Endothelial cell of umbilical vein (primary cell): ENCODE data around the gene TFAP2D. TPM values are rescaled to one million over a fixed set of nuclear protein-coding genes. Genes with fewer than 3 reads are reported as not detected.

Experiments used
- BruUV-seq: library from RNA; stranded (reverse); fragments of 400-500 nt; replicated peaks from 2 replicates; lab custom pipeline; 2021; lab: Mats Ljungman, UMichigan
- CTCF ChIA-PET: fragments of 300-600, 350-600 bp; sonication (Branson Sonifier 250); formaldehyde crosslinking; loops from one replicate; lab custom pipeline; 2021; ENCODE audit warnings: antibody characterized with exemption, inconsistent platforms; lab: Charles Lee
- POLR2A ChIA-PET: fragments of 300-600, 350-600 bp; sonication (Branson Sonifier 250); formaldehyde crosslinking; loops from one replicate; lab custom pipeline; 2021; ENCODE audit warnings: antibody characterized with exemption, inconsistent platforms; lab: Charles Lee
- DNase-seq: peaks from one replicate; pipeline ENCODE4 v3.0.0-alpha.2; 2011; ENCODE audit warnings: low read depth, low spot score
- FAIRE-seq: peaks from 2 replicates; lab custom pipeline; 2011; peaks lifted over from hg19 to GRCh38; lab: Jason Lieb, UNC
- H2AFZ ChIP-seq: 2 replicates; pipeline ENCODE4 v1.6.0; 2012; ENCODE audit warnings: low read depth, low read length, control low read depth, inconsistent platforms
- H3K27ac ChIP-seq: 2 replicates; pipeline ENCODE4 v1.5.1; 2011; ENCODE audit warnings: low read depth, mild to moderate bottlenecking, control low read depth, low read length, moderate library complexity; ENCODE audit not compliant: insufficient read depth
- H3K27me3 ChIP-seq, 2 experiments: 2 replicates each; pipeline versions ENCODE4 v1.6.0 to v1.6.1; 2011; ENCODE audit warnings: low read length in 2 of 2, mixed read lengths in 1 of 2; ENCODE audit not compliant: control insufficient read depth in 2 of 2, insufficient read depth in 2 of 2
- H3K36me3 ChIP-seq, 2 experiments: 2 replicates in 1 of 2; 3 replicates in 1 of 2; pipeline ENCODE4 v1.5.1; 2011; ENCODE audit warnings: low read length in 2 of 2, mild to moderate bottlenecking in 1 of 2, moderate library complexity in 1 of 2; ENCODE audit not compliant: control insufficient read depth in 2 of 2, insufficient read depth in 2 of 2; ENCODE audit errors: extremely low read depth in 1 of 2
- H3K4me1 ChIP-seq: 3 replicates; pipeline ENCODE4 v1.5.1; 2011; ENCODE audit warnings: mild to moderate bottlenecking, low read length; ENCODE audit not compliant: control insufficient read depth, insufficient read depth; ENCODE audit errors: extremely low read depth
- H3K4me2 ChIP-seq: 2 replicates; pipeline ENCODE4 v1.6.1; 2011; ENCODE audit warnings: low read length, control low read depth, mixed read lengths; ENCODE audit not compliant: insufficient read depth
- H3K4me3 ChIP-seq, 3 experiments: fragments of 200-600 bp in 1 of 3; sonication (generic), shearing (Covaris generic) in 1 of 3; replicated peaks in 1 of 3; 2 replicates each; pipeline ENCODE4 v1.5.1; 2011 to 2016; ENCODE audit warnings: control low read depth in 3 of 3, low read length in 3 of 3, mild to moderate bottlenecking in 2 of 3, inconsistent platforms in 1 of 3, low read depth in 1 of 3, moderate library complexity in 1 of 3; ENCODE audit not compliant: insufficient read depth in 1 of 3
- H3K79me2 ChIP-seq: 2 replicates; pipeline ENCODE4 v1.6.0; 2012; ENCODE audit warnings: low read length, inconsistent platforms; ENCODE audit not compliant: control insufficient read depth, insufficient read depth
- H3K9ac ChIP-seq: replicated peaks from 2 replicates; pipeline ENCODE3; 2011; ENCODE audit warnings: low read length, control low read depth; ENCODE audit not compliant: insufficient read depth; ENCODE audit errors: extremely low read depth
- H3K9me1 ChIP-seq: replicated peaks from 3 replicates; pipeline ENCODE4 v1.6.0; 2011; ENCODE audit warnings: mild to moderate bottlenecking, low read length; ENCODE audit not compliant: control insufficient read depth, insufficient read depth; ENCODE audit errors: extremely low read depth
- H3K9me3 ChIP-seq: replicated peaks from 2 replicates; pipeline ENCODE4 v1.5.1; 2012; ENCODE audit warnings: low read length, inconsistent platforms; ENCODE audit not compliant: control insufficient read depth, insufficient read depth
- H4K20me1 ChIP-seq: replicated peaks from 2 replicates; pipeline ENCODE3; 2011; ENCODE audit warnings: mild to moderate bottlenecking, low read length; ENCODE audit not compliant: control insufficient read depth, insufficient read depth; ENCODE audit errors: extremely low read depth
- CTCF ChIP-seq, 2 donors: IDR thresholded peaks; 1 replicate in 1 of 2; 2 replicates in 1 of 2; pipeline ENCODE4 v1.5.1; 2011; ENCODE audit warnings: low read length in 2 of 2, mild to moderate bottlenecking in 2 of 2, moderate library complexity in 2 of 2, control low read depth in 1 of 2, inconsistent platforms in 1 of 2, low read depth in 1 of 2; ENCODE audit not compliant: insufficient read depth in 1 of 2; ENCODE audit errors: extremely low read depth in 1 of 2
- EZH2 ChIP-seq: IDR thresholded peaks from 2 replicates; pipeline ENCODE4 v1.6.1; 2012; ENCODE audit warnings: borderline replicate concordance, low read depth, mild to moderate bottlenecking, moderate library complexity, low read length, inconsistent platforms; ENCODE audit not compliant: severe bottlenecking
- FOS ChIP-seq: IDR thresholded peaks from 2 replicates; pipeline ENCODE4 v1.6.1; 2011; ENCODE audit warnings: mild to moderate bottlenecking, low read length, moderate library complexity, borderline replicate concordance; ENCODE audit not compliant: insufficient read depth
- GATA2 ChIP-seq: IDR thresholded peaks from 2 replicates; pipeline ENCODE4 v1.7.0; 2011; ENCODE audit warnings: low read depth, mild to moderate bottlenecking, moderate library complexity, mixed read lengths, low read length; ENCODE audit not compliant: insufficient read length, insufficient read depth
- JUN ChIP-seq: IDR thresholded peaks from 2 replicates; pipeline ENCODE4 v1.6.1; 2011; ENCODE audit warnings: borderline replicate concordance, low read depth; ENCODE audit not compliant: insufficient read length, insufficient read depth
- MAX ChIP-seq: IDR thresholded peaks from 2 replicates; pipeline ENCODE4 v1.6.1; 2011; ENCODE audit not compliant: insufficient read depth, insufficient read length
- MYC ChIP-seq: IDR thresholded peaks from one replicate; pipeline ENCODE4 v1.6.1; 2011; ENCODE audit warnings: mild to moderate bottlenecking, low read depth, low read length
- POLR2A ChIP-seq: IDR thresholded peaks from 2 replicates; pipeline ENCODE4 v1.6.1; 2012; ENCODE audit warnings: low read depth, mild to moderate bottlenecking, control low read depth, low read length
- POLR2AphosphoS5 ChIP-seq: IDR thresholded peaks from 2 replicates; pipeline ENCODE4 v1.6.1; 2012; ENCODE audit warnings: low read depth, mild to moderate bottlenecking, control low read depth, low read length, moderate library complexity; ENCODE audit not compliant: insufficient read depth
- dilution Hi-C: fragments of 300-500 bp; cut with MboI; formaldehyde crosslinking; loops from one replicate; pipeline ENCODE4 v1.15.0; 2019; ENCODE audit warnings: low sequenced_read_pairs; ENCODE audit not compliant: extremely low pct_ligation_motif_present
- intact Hi-C: fragments of 100-400 bp; cut with micrococcal nuclease; formaldehyde crosslinking; loops from one replicate; pipeline ENCODE4 v1.10.0; 2022
- polyA plus RNA-seq, 4 experiments: library from polyadenylated mRNA; depleted of rRNA in 3 of 4; stranded (reverse) in 3 of 4; unstranded in 1 of 4; fragments of >200 nt; gene quantifications; 2 replicates each; pipeline versions ENCODE4 v1.2.1 to v1.2.3, GENCODE V29; 2011 to 2012; ENCODE audit warnings: missing spikeins in 1 of 4
- total RNA-seq: library from RNA; stranded (reverse); gene quantifications from 2 replicates; pipeline ENCODE4 v1.2.3, GENCODE V29; 2021

TFAP2D gene
- total and polyA plus RNA-seq, 2 donors (not counting 3 experiments of a cell fraction or from before 2014, with no cell fraction given): not detected

- no TSS peak for BruUV-seq
- Histone ChIP-seq H3K4me3 (no peak overlapping the region), H3K9me3 (no peaks in the 10 kb centered on the region), H3K9me1 (no peaks in the 10 kb centered on the region), H3K27me3 (peaks cover 0 to 2% of the 10 kb centered on the region in 2 experiments), H3K27ac (no peak overlapping the region), H3K79me2 (no peaks in the 10 kb centered on the region), H3K4me2 (no peak overlapping the region), H4K20me1 (no peaks in the 10 kb centered on the region), H3K9ac (no peak overlapping the region), H3K4me1 (no peaks in the 10 kb centered on the region), H3K36me3 (no peaks in the 10 kb centered on the region), H2AFZ (no peak overlapping the region)
- dilution Hi-C loops: no loop called here
- CTCF ChIA-PET: no interaction called here
- FAIRE-seq: no peak
- intact Hi-C loops: no loop called here
- TF ChIP-seq EZH2 (no peak), POLR2AphosphoS5 (no peak), FOS (no peak)
- POLR2A ChIA-PET: no interaction called here
- DNase-seq: no peak
Observed at GRCh38 chr6:50734488-50734887, 21.2 kb downstream of the TFAP2D start.

GRCh38 chr6:50742161-50742560 lies 28.8 kb downstream of the TFAP2D start:
- FAIRE-seq (no peak), DNase-seq (no peak)
- Histone ChIP-seq H3K36me3 (no peaks in the 10 kb centered on the region), H3K79me2 (no peaks in the 10 kb centered on the region), H3K4me1 (no peaks in the 10 kb centered on the region), H2AFZ (no peak overlapping the region), H3K9me3 (no peaks in the 10 kb centered on the region), H3K9ac (no peak overlapping the region), H3K27ac (no peak overlapping the region), H3K27me3 (no peaks in the 10 kb centered on the region), H3K9me1 (no peaks in the 10 kb centered on the region), H4K20me1 (no peaks in the 10 kb centered on the region), H3K4me2 (no peak overlapping the region), H3K4me3 (no peak overlapping the region)
- CTCF ChIA-PET: no interaction called here
- no TSS peak for BruUV-seq
- intact Hi-C loops (no loop called here), dilution Hi-C loops (no loop called here)
- no peak for TF ChIP-seq MAX
- TF ChIP-seq CTCF (IDR thresholded peaks at IDR 0.05; ENCODE audit: extremely low read depth in 1 of 2, insufficient read depth in 1 of 2, low read depth in 1 of 2, low read length in 2 of 2): no peak
- no peak for TF ChIP-seq FOS
- no peak for TF ChIP-seq JUN
- no peak for TF ChIP-seq EZH2
- TF ChIP-seq POLR2AphosphoS5: no peak
- no peak for TF ChIP-seq MYC
- TF ChIP-seq POLR2A: no peak
- TF ChIP-seq GATA2: no peak
- POLR2A ChIA-PET: no interaction called here
